Right atrium auricular region (tissue), 2 donors: Measurements from ENCODE around the gene ADAM30. TPM values are rescaled to one million over a fixed set of nuclear protein-coding genes. Genes with fewer than 3 reads are reported as not detected.

Experiments used
- DNase-seq: peaks from one replicate; pipeline ENCODE4 v3.0.0-alpha.2; 2019; ENCODE audit warnings: low spot score
- H3K27ac ChIP-seq, 2 donors: fragments of 200-600 bp; sonication (generic); 1 replicate in 1 of 2; 2 replicates in 1 of 2; pipeline ENCODE4 v1.5.1; 2016 to 2019
- H3K27me3 ChIP-seq, 2 donors: fragments of 200-600 bp; sonication (generic); one replicate each; pipeline versions ENCODE4 v1.5.1 to v1.6.0; 2017 to 2019
- H3K36me3 ChIP-seq: fragments of 200-600 bp; sonication (generic); one replicate; pipeline ENCODE4 v1.5.1; 2016
- H3K4me1 ChIP-seq, 2 donors: fragments of 200-600 bp; sonication (generic); one replicate each; pipeline versions ENCODE4 v1.5.1 to v1.6.0; 2017 to 2019
- H3K4me3 ChIP-seq, 2 donors: fragments of 200-600 bp; sonication (generic); 1 replicate in 1 of 2; 2 replicates in 1 of 2; pipeline ENCODE4 v1.5.1; 2017 to 2019; ENCODE audit warnings: mild to moderate bottlenecking in 1 of 2, moderate library complexity in 1 of 2
- H3K9me3 ChIP-seq, 2 donors: fragments of 200-600 bp; sonication (generic); one replicate each; pipeline ENCODE4 v1.5.1; 2019
- CTCF ChIP-seq, 2 donors: fragments of 200-600 bp; sonication (generic); IDR thresholded peaks; one replicate each; pipeline ENCODE4 v1.5.1; 2019; ENCODE audit warnings: antibody characterized with exemption in 2 of 2
- total RNA-seq, 2 donors: library from RNA; depleted of rRNA; stranded (reverse); fragments of >200 nt; gene quantifications; one replicate each; pipeline ENCODE4 v1.1.0, GENCODE V29; 2016

The ADAM30 gene
- total RNA-seq, 2 donors from 2014 or later = not detected

GRCh38 chr1:119920104-119920968 is 24.0 kb upstream of the ADAM30 start:
- Histone ChIP-seq H3K27me3 (no peaks in the 10 kb centered on the region), H3K36me3 (peaks cover 99% of the 10 kb centered on the region), H3K4me1 (no peaks in the 10 kb centered on the region), H3K27ac (no peak overlapping the region), H3K4me3 (no peak overlapping the region), H3K9me3 (no peaks in the 10 kb centered on the region)
- no peak for DNase-seq
- no peak for TF ChIP-seq CTCF (IDR thresholded peaks at IDR 0.05)

DNA sequence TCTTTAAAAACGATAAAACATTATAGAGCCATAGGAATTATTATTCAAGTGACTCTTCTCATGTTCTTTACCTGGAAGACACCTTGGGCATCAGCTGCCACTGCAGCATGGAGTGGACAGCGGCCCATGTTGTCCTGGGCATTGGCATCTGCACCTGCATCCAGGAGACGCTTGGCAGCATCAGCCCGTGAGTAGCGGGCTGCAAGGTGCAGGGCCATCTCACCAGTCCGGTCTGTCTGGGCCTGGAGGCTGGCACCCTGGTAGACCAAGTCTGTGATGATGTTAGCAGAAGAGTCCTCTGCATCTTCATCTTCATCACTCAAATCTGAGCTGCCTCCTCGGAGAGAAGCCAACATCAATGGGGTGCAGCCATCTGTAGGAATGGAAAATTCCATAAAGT is 22.9 kb upstream of the ADAM30 start:
- no peak for DNase-seq
- Histone ChIP-seq H3K4me3 (no peak overlapping the region), H3K4me1 (no peaks in the 10 kb centered on the region), H3K27ac (no peak overlapping the region), H3K9me3 (no peaks in the 10 kb centered on the region), H3K27me3 (no peaks in the 10 kb centered on the region), H3K36me3 (peaks cover 99% of the 10 kb centered on the region)
- no peak for TF ChIP-seq CTCF (IDR thresholded peaks at IDR 0.05)

- no peak for TF ChIP-seq CTCF (IDR thresholded peaks at IDR 0.05)
- H3K27me3 ChIP-seq = no peaks in the 10 kb centered on the region
Observed at GRCh38 chr1:119918301-119918700, 22.0 kb upstream of the ADAM30 start.

GRCh38 chr1:119917304-119918055 is 21.2 kb upstream of the ADAM30 start:
- no peaks in the 10 kb centered on the region for H3K9me3 ChIP-seq
- TF ChIP-seq CTCF (IDR thresholded peaks at IDR 0.05) = no peak
- no peak overlapping the region for H3K4me3 ChIP-seq
- no peak overlapping the region for H3K27ac ChIP-seq
- H3K27me3 ChIP-seq = no peaks in the 10 kb centered on the region
- H3K4me1 ChIP-seq = no peaks in the 10 kb centered on the region
- H3K36me3 ChIP-seq = peaks cover 86% of the 10 kb centered on the region
- no peak for DNase-seq

More at GRCh38 chr1:119918301-119918700, 22.0 kb upstream of the ADAM30 start:
- no peak overlapping the region for H3K27ac ChIP-seq
- no peak for DNase-seq
- H3K36me3 ChIP-seq = peaks cover 94% of the 10 kb centered on the region
- no peaks in the 10 kb centered on the region for H3K4me1 ChIP-seq
- no peak overlapping the region for H3K4me3 ChIP-seq
- H3K9me3 ChIP-seq = no peaks in the 10 kb centered on the region

GRCh38 chr1:119915517-119915916 is 19.2 kb upstream of the ADAM30 start:
- Histone ChIP-seq H3K4me1 (no peaks in the 10 kb centered on the region), H3K4me3 (no peak overlapping the region), H3K36me3 (peaks cover 67% of the 10 kb centered on the region), H3K27ac (no peak overlapping the region), H3K27me3 (no peaks in the 10 kb centered on the region), H3K9me3 (no peaks in the 10 kb centered on the region)
- DNase-seq = no peak
- no peak for TF ChIP-seq CTCF (IDR thresholded peaks at IDR 0.05)
